Cerebellar cortex (tissue), 1 donor: ENCODE results near the gene CDR2L.
"Not testable (repeated sequence)": the region's sequence is repeated elsewhere in the genome, so short reads cannot be mapped to it uniquely, and the experiment has no call there.

Experiments used
- DNase-seq: peaks from one replicate; pipeline ENCODE4 v3.0.0-alpha.2; 2015; ENCODE audit warnings: low spot score

CDR2L gene

DNA sequence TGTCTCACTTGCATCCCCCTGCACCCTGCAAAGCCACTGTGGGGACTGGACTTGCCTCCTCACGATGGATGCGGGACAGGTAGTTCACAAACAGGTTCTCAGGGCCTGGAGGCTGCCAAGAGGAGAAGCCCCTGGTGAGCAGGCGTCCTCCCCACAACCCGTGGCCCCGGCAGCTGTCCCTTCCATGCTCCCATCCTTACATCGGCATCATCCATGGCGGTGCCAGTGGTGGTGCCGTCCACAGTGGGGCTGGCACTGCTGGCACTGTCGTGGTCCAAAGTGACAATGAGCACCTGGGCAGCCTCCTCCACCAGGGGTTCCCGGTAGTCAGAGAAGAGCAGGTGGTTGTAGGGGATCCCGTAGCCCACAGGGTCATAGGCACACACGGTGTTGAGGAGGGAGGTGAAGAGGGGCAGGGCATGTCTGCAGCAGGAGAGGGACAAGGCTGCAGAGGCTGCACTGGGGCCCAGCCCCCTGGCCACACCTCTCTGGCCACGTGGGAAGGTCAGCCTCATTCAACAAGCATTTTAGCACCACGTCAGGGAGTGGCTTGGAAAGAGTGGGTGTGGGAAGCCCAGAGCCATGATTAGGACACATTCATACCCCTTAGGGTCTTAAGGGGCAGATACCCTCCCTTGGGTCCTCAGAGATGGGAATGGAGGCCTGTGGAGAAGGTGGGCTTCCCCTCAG lies 27.5 kb upstream of the CDR2L start:
- peak; percentile 63 for DNase-seq

GRCh38 chr17:74960570-74961342 lies 26.7 kb upstream of the CDR2L start:
- DNase-seq: peak; percentile 77

GRCh38 chr17:74961657-74962350 lies 25.6 kb upstream of the CDR2L start:
- peak; percentile 96 for DNase-seq

DNA sequence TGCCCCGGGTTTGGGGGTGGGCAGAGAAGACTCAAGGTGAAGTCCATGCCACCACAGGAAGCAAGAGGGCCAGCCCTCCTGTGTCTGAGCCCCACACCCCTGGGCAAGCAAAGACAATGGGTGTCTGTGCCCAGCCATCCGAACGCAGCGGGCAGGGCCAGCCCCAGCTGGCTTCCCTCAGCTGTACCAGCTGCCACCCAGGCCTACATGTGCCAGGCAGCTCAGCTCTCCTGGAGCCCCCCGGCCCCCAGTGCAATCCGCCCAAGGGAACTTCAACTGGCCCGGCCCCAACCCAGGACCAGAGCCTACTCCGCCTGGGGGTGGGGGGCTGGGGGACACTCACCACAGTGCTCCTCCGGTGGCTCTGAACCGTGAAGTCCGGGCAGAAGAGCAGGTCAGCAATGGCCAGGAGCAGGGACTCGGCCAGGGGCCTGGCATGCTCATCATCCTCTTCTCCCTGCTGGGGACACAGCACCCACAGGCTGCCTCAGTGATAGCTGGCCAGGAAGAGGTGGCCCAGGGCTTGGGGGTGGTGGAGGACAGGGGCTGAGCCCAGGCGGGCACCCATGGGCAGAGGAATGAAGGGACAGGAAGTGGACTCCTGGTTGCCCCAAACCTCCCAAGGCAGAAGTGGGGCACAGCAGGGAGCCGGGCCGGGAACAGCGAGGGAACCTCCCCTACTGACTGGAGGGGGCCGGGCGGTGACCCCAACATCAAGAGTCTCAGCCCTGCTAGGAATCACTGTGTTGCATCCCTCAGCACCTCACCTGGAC lies 24.6 kb upstream of the CDR2L start:
- DNase-seq: no peak

GRCh38 chr17:74963656-74964055 lies 23.8 kb upstream of the CDR2L start:
- DNase-seq: no peak

GRCh38 chr17:74964246-74964761 lies 23.1 kb upstream of the CDR2L start:
- no peak for DNase-seq

DNA sequence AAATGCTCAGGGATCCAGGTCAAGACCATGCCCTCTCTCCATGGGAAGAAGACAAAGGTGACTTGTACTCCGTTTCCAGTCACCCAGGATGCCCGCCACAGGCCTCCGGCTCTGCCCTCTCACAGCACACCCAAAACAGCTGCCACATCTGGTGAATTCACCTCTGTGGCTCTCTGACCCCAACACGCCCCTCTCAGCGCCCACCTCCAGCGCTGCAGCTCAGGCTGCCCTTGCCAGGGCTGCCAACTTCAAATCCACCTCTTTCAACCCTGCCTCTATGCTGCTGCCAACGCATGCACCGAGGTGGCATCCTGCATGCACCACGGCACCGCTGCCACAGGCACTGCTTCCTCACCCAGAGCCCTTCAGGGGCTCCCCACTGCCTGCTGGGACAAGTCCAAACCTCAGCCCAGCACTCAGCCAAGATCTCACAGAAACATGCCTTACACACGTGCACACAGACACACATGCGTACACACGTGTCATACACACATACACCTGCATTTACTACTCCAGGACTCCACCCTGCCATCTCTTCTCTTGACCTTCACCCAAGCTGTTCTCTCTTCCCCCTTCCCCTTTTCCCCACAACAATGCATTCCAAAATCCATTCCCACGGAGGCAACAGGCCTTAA lies 22.3 kb upstream of the CDR2L start:
- DNase-seq: no peak

DNA sequence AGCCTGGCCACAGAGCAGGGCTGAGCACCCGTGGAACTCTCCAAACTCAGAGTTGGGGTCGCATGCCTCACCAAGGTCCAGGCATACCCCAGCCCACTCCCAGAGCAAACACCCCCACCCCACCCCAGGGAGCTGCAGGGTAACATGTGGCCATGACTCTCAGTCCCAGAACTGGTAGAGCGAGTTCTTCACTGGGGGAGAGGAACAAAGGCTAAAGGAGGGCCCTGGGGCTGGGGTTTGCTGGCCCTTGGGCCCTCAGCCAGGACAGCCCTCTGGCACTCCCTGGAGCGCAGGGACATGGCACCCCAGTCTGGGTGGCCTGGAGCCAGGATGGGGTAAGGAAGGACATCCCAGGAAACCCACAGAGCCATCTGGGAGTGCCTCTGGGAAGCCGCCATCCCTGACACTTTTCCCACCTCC lies 19.1 kb upstream of the CDR2L start:
- no peak for DNase-seq

DNA sequence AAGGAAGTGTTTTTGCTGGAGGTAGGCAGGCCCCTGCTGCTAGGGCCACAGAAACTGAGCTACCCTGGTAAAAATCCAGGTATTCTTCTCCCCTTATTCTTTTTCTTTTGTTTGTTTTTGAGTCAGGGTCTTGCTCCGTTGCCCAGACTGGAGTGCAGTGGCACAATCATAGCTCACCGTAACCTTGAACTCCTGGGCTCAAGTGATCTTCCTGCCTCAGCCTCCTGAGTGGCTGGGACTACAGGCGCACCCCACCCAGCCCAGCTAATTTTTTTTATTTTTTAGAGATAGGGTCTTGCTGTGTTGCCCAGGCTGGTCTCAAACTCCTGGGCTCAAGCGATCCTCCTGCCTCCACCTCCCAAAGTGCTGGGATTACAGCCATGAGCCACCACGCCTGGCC lies 17.9 kb upstream of the CDR2L start:
- not testable (repeated sequence) for DNase-seq

- DNase-seq: no peak
Measured at GRCh38 chr17:74970395-74970794, 17.0 kb upstream of the CDR2L start.

GRCh38 chr17:74971069-74971841 lies 16.2 kb upstream of the CDR2L start:
- no peak for DNase-seq

DNA sequence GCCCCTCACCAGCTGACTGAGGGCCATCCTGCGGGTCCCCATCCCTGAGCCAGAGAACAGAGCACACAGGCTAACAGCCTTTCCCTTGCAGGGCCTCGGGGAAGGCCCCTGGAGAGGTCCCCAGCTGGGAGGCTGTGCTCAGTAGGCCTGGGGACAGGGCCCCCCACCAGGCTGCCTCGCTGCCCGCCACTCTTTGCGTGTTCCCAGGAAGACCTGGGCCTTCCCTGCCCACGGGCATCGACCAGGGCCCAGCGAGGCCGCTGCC lies 15.7 kb upstream of the CDR2L start:
- DNase-seq: no peak

GRCh38 chr17:74972107-74972972 lies 15.1 kb upstream of the CDR2L start, which contains the start of gene HID1:
Gene HID1, minus strand, starts transcription at chr17:74972759. Its CDS starts 103 bp downstream, at chr17:74972656.
- peak; percentile 68 for DNase-seq

DNA sequence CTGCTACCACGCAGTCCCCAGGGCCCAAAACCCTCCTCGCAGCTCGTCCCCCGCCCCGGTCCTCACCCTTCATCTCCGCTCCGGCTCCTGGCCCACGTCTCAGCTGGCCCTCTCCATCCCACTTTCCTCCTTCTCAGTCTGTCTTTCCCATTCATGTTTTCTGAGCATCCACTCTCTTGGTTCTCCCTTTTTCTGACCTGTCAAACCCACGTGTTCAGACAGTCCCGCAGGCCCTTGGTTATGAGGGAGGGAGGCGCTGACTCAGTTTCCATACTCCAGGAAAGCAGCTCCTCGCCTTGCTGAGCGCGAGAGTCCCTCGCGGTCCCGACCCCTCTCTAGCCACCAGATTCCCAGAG lies 14.5 kb upstream of the CDR2L start:
- no peak for DNase-seq

GRCh38 chr17:74975943-74976342 lies 11.5 kb upstream of the CDR2L start:
- no peak for DNase-seq

DNA sequence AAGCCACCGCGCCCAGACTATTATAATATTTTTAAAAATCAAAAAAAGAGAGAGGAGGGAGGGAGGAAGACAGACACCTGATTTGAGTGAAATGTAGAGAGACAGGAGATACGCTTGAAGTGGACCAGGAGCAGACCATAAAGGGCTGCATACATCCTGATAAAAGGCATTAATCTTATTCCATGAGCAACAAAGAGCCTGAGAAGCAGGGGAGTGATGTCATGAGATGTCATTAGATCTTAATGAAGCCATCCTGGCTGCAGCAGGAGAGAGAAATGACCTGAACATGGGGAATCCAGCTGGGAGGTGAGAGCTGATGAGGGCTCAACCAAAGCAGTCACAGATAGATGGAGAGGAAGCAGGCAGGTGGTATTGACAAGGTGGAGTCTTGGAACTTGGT lies 9.6 kb upstream of the CDR2L start:
- no peak for DNase-seq

DNA sequence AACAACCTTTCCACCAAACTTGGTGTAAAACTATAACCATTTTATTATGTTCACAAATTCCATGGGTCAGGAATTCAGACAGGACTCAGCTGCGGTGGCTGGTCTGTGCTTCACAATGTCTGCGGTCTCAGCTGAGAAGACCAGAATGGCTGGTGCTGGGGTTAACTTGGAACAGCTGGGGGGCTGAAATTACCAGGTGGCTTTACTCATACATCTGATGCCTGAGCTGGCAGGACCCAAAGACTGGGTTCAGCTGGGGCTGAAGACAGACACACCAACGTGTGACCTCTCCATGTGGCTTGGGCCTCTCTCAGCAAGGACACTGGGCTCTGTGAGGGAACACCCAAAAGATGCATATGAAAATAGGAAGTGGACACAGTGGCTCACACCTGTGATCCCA lies 9.2 kb upstream of the CDR2L start:
- no peak for DNase-seq

DNA sequence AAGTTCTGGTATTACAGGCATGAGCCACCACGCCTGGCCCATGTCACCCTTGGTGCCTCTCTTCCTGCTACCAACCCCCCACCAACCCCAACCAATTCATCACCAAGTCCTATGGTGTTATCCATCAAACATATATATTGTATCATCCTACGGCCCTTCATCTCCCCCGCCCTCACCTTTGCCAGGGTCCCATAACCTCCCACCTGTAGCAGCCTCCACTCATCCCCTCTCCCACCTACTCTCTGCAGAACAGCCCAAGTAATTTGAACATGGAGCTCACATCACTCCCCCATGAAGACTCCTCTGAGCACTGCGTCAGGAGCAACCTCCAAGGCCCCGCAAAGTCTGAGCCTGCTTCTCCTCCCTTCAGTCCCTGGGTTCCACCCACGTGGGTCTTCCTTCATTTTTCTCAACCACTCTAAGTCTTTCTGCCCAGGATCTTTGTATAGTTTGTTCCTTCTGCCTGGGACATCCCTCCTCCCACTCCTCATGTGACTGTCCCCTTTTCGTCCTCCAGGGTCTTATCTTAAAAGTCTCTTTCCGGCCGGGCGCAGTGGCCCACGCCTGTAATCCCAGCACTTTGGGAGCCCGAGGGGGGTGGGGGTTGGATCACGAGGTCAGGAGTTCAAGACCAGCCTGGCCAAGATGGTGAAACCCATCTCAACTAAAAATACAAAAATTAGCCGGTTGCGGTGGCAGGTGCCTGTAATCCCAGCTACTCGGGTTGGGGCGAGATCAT lies 7.9 kb upstream of the CDR2L start:
- no peak for DNase-seq

GRCh38 chr17:74981318-74981978 lies 6.0 kb upstream of the CDR2L start:
- DNase-seq: no peak
